ENCODE results near the gene SLC12A2.

The SLC12A2 gene

GRCh38 chr5:128081111-128081851 lies 2.3 kb upstream of the SLC12A2 start:
- Histone ChIP-seq H3K79me2 (ENCODE audit: control insufficient read depth, insufficient read depth, low read length, poor library complexity) (peaks cover 17% of the 10 kb centered on the region), H3K4me3 (ENCODE audit: low read depth, low read length) (no peak overlapping the region), H3K9me3 (ENCODE audit: insufficient read depth, low read depth, low read length) (peaks cover 2% of the 10 kb centered on the region), H3K9ac (ENCODE audit: low read length) (no peak overlapping the region), H3K4me2 (ENCODE audit: low read length) (no peak overlapping the region), H4K91ac (ENCODE audit: low read depth, low read length) (no peak overlapping the region), H3K4ac (ENCODE audit: low read depth, low read length) (no peak overlapping the region), H4K12ac (ENCODE audit: low read depth, low read length) (no peak overlapping the region), H2BK12ac (ENCODE audit: low read length) (no peak overlapping the region), H4K8ac (ENCODE audit: low read depth, low read length) (no peak overlapping the region), H3K27ac (ENCODE audit: low read depth, low read length) (no peak overlapping the region), H3K36me3 (ENCODE audit: control insufficient read depth in 1 of 2, insufficient read depth in 2 of 2, low read length in 2 of 2) (no peaks in the 10 kb centered on the region), H3K18ac (ENCODE audit: low read length) (no peak overlapping the region), H2AFZ (ENCODE audit: insufficient read depth, low read length, poor library complexity) (no peak overlapping the region), H2AK5ac (ENCODE audit: low read length) (no peak overlapping the region), H3K79me1 (ENCODE audit: low read length) (peaks cover 16% of the 10 kb centered on the region), H3K23ac (ENCODE audit: low read length) (no peak overlapping the region), H2BK5ac (ENCODE audit: low read depth, low read length, poor library complexity) (no peak overlapping the region), H2BK120ac (ENCODE audit: insufficient read depth, low read length, poor library complexity) (no peak overlapping the region), H3K27me3 (ENCODE audit: insufficient read depth, low read length) (no peaks in the 10 kb centered on the region), H3K4me1 (ENCODE audit: control insufficient read depth in 1 of 2, insufficient read depth in 2 of 2, low read length in 2 of 2) (peaks cover 3 to 4% of the 10 kb centered on the region in 2 experiments), H3K14ac (ENCODE audit: low read length) (no peak overlapping the region)
- no CpG with 5 or more reads among the region's 5 CpGs for WGBS (ENCODE audit: extremely low coverage, insufficient coverage, insufficient read length)
- DNase-seq = peak; percentile 71 to 93

DNA sequence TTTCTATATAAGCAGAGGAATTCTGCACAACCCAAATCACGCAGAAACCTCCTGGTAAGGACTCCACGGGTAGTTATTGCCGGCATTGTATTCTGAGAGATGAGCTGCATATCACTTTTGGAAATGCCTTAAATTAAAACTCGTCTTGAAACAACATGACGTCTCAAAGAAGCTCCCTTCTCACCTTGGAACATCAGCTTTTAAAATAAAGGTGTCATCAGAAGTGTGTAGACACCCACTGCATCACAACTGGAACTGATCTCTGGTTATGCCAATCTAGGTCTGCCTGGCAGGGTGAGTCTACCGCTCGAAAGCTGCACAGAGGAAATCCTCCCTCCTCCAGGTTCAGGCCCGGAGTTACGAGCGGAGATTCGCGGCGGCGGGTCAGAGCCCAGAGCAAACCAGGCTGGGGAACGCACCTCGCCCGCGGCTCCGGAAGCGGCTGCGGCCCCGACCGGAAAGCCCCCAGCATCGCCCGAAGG lies 974 bp upstream of the SLC12A2 start:
- Histone ChIP-seq H3K4me1 (ENCODE audit: control insufficient read depth in 1 of 2, insufficient read depth in 2 of 2, low read length in 2 of 2) (peaks cover 3 to 4% of the 10 kb centered on the region in 2 experiments), H3K79me1 (ENCODE audit: low read length) (peaks cover 16% of the 10 kb centered on the region), H3K4me3 (ENCODE audit: low read depth, low read length) (peak overlapping the region; percentile 99), H3K36me3 (ENCODE audit: control insufficient read depth in 1 of 2, insufficient read depth in 2 of 2, low read length in 2 of 2) (no peaks in the 10 kb centered on the region), H4K12ac (ENCODE audit: low read depth, low read length) (peak overlapping the region; percentile 98), H3K27me3 (ENCODE audit: insufficient read depth, low read length) (no peaks in the 10 kb centered on the region), H2BK12ac (ENCODE audit: low read length) (peak overlapping the region; percentile 23), H3K9me3 (ENCODE audit: insufficient read depth, low read depth, low read length) (peaks cover 2% of the 10 kb centered on the region), H3K9ac (ENCODE audit: low read length) (peak overlapping the region; percentile 83), H3K23ac (ENCODE audit: low read length) (no peak overlapping the region), H3K18ac (ENCODE audit: low read length) (peak overlapping the region; percentile 89), H3K4me2 (ENCODE audit: low read length) (peak overlapping the region; percentile 91), H4K8ac (ENCODE audit: low read depth, low read length) (peak overlapping the region; percentile 92), H3K27ac (ENCODE audit: low read depth, low read length) (peak overlapping the region; percentile 93), H3K4ac (ENCODE audit: low read depth, low read length) (peak overlapping the region; percentile 53), H2BK120ac (ENCODE audit: insufficient read depth, low read length, poor library complexity) (peak overlapping the region; percentile 82), H3K79me2 (ENCODE audit: control insufficient read depth, insufficient read depth, low read length, poor library complexity) (peaks cover 17% of the 10 kb centered on the region), H4K91ac (ENCODE audit: low read depth, low read length) (peak overlapping the region; percentile 79), H2AK5ac (ENCODE audit: low read length) (no peak overlapping the region), H2BK5ac (ENCODE audit: low read depth, low read length, poor library complexity) (peak overlapping the region; percentile 67), H3K14ac (ENCODE audit: low read length) (peak overlapping the region; percentile 85), H2AFZ (ENCODE audit: insufficient read depth, low read length, poor library complexity) (peak overlapping the region; percentile 100)
- no peak for DNase-seq
- no CpG with 5 or more reads among the region's 25 CpGs for WGBS (ENCODE audit: extremely low coverage, insufficient coverage, insufficient read length)

DNA sequence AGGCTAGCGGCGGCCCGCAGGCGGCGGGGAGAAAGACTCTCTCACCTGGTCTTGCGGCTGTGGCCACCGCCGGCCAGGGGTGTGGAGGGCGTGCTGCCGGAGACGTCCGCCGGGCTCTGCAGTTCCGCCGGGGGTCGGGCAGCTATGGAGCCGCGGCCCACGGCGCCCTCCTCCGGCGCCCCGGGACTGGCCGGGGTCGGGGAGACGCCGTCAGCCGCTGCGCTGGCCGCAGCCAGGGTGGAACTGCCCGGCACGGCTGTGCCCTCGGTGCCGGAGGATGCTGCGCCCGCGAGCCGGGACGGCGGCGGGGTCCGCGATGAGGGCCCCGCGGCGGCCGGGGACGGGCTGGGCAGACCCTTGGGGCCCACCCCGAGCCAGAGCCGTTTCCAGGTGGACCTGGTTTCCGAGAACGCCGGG lies 253 bp downstream of the SLC12A2 start:
- peak overlapping the region; percentile 97 for H2AFZ ChIP-seq (ENCODE audit: insufficient read depth, low read length, poor library complexity)
- no CpG with 5 or more reads among the region's 53 CpGs for WGBS (ENCODE audit: extremely low coverage, insufficient coverage, insufficient read length)
- H3K14ac ChIP-seq (ENCODE audit: low read length) = peak overlapping the region; percentile 88
- H4K91ac ChIP-seq (ENCODE audit: low read depth, low read length) = peak overlapping the region; percentile 81
- H3K9ac ChIP-seq (ENCODE audit: low read length) = peak overlapping the region; percentile 60
- peaks cover 17% of the 10 kb centered on the region for H3K79me2 ChIP-seq (ENCODE audit: control insufficient read depth, insufficient read depth, low read length, poor library complexity)
- DNase-seq = no peak
- H3K4me3 ChIP-seq (ENCODE audit: low read depth, low read length) = peak overlapping the region; percentile 99
- H3K23ac ChIP-seq (ENCODE audit: low read length) = no peak overlapping the region
- H2BK5ac ChIP-seq (ENCODE audit: low read depth, low read length, poor library complexity) = peak overlapping the region; percentile 81
- H3K79me1 ChIP-seq (ENCODE audit: low read length) = peaks cover 16% of the 10 kb centered on the region
- H3K4me1 ChIP-seq (ENCODE audit: control insufficient read depth in 1 of 2, insufficient read depth in 2 of 2, low read length in 2 of 2) = peaks cover 3 to 4% of the 10 kb centered on the region in 2 experiments
- no peak overlapping the region for H2AK5ac ChIP-seq (ENCODE audit: low read length)
- peaks cover 2% of the 10 kb centered on the region for H3K9me3 ChIP-seq (ENCODE audit: insufficient read depth, low read depth, low read length)
- H3K4me2 ChIP-seq (ENCODE audit: low read length) = peak overlapping the region; percentile 91
- H2BK120ac ChIP-seq (ENCODE audit: insufficient read depth, low read length, poor library complexity) = peak overlapping the region; percentile 92
- peak overlapping the region; percentile 77 for H4K8ac ChIP-seq (ENCODE audit: low read depth, low read length)
- H3K4ac ChIP-seq (ENCODE audit: low read depth, low read length) = no peak overlapping the region
- H2BK12ac ChIP-seq (ENCODE audit: low read length) = no peak overlapping the region
- H3K27ac ChIP-seq (ENCODE audit: low read depth, low read length) = peak overlapping the region; percentile 93
- H3K27me3 ChIP-seq (ENCODE audit: insufficient read depth, low read length) = no peaks in the 10 kb centered on the region
- H3K18ac ChIP-seq (ENCODE audit: low read length) = peak overlapping the region; percentile 96
- H3K36me3 ChIP-seq (ENCODE audit: control insufficient read depth in 1 of 2, insufficient read depth in 2 of 2, low read length in 2 of 2) = no peaks in the 10 kb centered on the region
- no peak overlapping the region for H4K12ac ChIP-seq (ENCODE audit: low read depth, low read length)

- Histone ChIP-seq H3K4ac (ENCODE audit: low read depth, low read length) (peak overlapping the region; percentile 47), H3K9ac (ENCODE audit: low read length) (peak overlapping the region; percentile 78), H3K4me1 (ENCODE audit: control insufficient read depth in 1 of 2, insufficient read depth in 2 of 2, low read length in 2 of 2) (peaks cover 3 to 4% of the 10 kb centered on the region in 2 experiments), H3K14ac (ENCODE audit: low read length) (peak overlapping the region; percentile 76), H2BK120ac (ENCODE audit: insufficient read depth, low read length, poor library complexity) (peak overlapping the region; percentile 30), H4K12ac (ENCODE audit: low read depth, low read length) (no peak overlapping the region), H3K36me3 (ENCODE audit: control insufficient read depth in 1 of 2, insufficient read depth in 2 of 2, low read length in 2 of 2) (no peaks in the 10 kb centered on the region), H4K8ac (ENCODE audit: low read depth, low read length) (no peak overlapping the region), H3K27me3 (ENCODE audit: insufficient read depth, low read length) (no peaks in the 10 kb centered on the region), H3K79me2 (ENCODE audit: control insufficient read depth, insufficient read depth, low read length, poor library complexity) (peaks cover 18% of the 10 kb centered on the region), H4K91ac (ENCODE audit: low read depth, low read length) (no peak overlapping the region), H2BK5ac (ENCODE audit: low read depth, low read length, poor library complexity) (peak overlapping the region; percentile 81), H3K79me1 (ENCODE audit: low read length) (peaks cover 16% of the 10 kb centered on the region), H2BK12ac (ENCODE audit: low read length) (no peak overlapping the region), H3K4me2 (ENCODE audit: low read length) (peak overlapping the region; percentile 91), H3K4me3 (ENCODE audit: low read depth, low read length) (peak overlapping the region; percentile 99), H3K23ac (ENCODE audit: low read length) (no peak overlapping the region), H2AK5ac (ENCODE audit: low read length) (no peak overlapping the region), H3K27ac (ENCODE audit: low read depth, low read length) (peak overlapping the region; percentile 93), H2AFZ (ENCODE audit: insufficient read depth, low read length, poor library complexity) (peak overlapping the region; percentile 20), H3K18ac (ENCODE audit: low read length) (peak overlapping the region; percentile 35), H3K9me3 (ENCODE audit: insufficient read depth, low read depth, low read length) (peaks cover 2% of the 10 kb centered on the region)
- peak; percentile 29 to 71 for DNase-seq
- no CpG with 5 or more reads among the region's 71 CpGs for WGBS (ENCODE audit: extremely low coverage, insufficient coverage, insufficient read length)
Observed at GRCh38 chr5:128084228-128085167, 932 bp downstream of the SLC12A2 start.
